PFSK-1 (cell line): ENCODE results near the gene GMEB2.

Source experiments
- FOXP2 ChIP-seq: optimal IDR thresholded peaks from 2 replicates; pipeline ENCODE3; 2011; ENCODE audit warnings: borderline replicate concordance, control low read depth, inconsistent platforms; ENCODE audit not compliant: insufficient read depth; ENCODE audit errors: extremely low read length, extremely low read depth
- POLR2AphosphoS5 ChIP-seq: IDR thresholded peaks from 2 replicates; pipeline ENCODE4 v1.6.1; 2012; ENCODE audit warnings: low read depth, mild to moderate bottlenecking, control low read depth, low read length, moderate library complexity
- SIN3A ChIP-seq: IDR thresholded peaks from 2 replicates; pipeline ENCODE4 v1.6.1; 2012; ENCODE audit warnings: mild to moderate bottlenecking, low read length, moderate library complexity, borderline replicate concordance; ENCODE audit not compliant: insufficient read depth
- TAF1 ChIP-seq: IDR thresholded peaks from 2 replicates; pipeline ENCODE4 v1.6.1; 2012; ENCODE audit warnings: low read length, control low read depth, borderline replicate concordance; ENCODE audit not compliant: insufficient read depth
- TF ChIP-seq, protein P1 (sequence below), 2 experiments: IDR thresholded peaks; 2 replicates each; pipeline versions ENCODE4 v1.6.1 to v1.8.0; 2011 to 2012; ENCODE audit warnings: low read depth in 2 of 2, low read length in 2 of 2, control low read depth in 1 of 2, inconsistent platforms in 1 of 2, mild to moderate bottlenecking in 1 of 2, moderate library complexity in 1 of 2; ENCODE audit not compliant: insufficient read depth in 1 of 2

The GMEB2 gene

DNA sequence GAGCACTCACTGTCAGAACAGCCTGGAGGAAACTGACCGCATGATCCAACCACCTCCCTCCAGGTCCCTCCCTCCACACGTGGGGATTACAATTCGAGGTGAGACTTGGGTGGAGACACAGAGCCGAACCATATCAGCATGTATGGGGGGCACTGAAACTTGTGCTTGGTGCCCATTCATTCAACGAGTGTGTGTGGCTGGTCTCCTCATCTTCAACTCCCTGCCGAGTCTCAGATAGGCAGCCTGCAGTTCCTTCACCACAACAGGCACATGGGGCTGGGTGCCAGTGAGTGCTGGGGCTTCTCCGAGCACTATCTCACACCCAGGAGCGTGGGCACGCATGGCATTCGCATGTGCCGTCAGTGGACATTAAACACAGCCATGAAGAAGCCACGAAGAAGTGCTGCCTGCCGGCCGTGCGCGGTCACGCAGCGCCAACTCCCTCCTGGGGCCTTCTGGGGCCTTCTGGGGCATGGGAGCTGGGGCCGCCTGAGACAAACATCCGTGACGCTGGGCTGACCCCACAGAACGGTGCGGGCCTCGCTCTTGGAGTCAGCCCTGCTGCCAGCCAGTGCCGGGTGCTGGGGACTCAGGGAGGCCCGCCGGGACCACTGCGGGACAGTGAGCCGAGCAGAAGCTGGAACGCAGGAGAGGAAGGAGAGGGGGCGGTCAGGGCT lies 30.5 kb upstream of the GMEB2 start:
- TF ChIP-seq, protein P1, sequence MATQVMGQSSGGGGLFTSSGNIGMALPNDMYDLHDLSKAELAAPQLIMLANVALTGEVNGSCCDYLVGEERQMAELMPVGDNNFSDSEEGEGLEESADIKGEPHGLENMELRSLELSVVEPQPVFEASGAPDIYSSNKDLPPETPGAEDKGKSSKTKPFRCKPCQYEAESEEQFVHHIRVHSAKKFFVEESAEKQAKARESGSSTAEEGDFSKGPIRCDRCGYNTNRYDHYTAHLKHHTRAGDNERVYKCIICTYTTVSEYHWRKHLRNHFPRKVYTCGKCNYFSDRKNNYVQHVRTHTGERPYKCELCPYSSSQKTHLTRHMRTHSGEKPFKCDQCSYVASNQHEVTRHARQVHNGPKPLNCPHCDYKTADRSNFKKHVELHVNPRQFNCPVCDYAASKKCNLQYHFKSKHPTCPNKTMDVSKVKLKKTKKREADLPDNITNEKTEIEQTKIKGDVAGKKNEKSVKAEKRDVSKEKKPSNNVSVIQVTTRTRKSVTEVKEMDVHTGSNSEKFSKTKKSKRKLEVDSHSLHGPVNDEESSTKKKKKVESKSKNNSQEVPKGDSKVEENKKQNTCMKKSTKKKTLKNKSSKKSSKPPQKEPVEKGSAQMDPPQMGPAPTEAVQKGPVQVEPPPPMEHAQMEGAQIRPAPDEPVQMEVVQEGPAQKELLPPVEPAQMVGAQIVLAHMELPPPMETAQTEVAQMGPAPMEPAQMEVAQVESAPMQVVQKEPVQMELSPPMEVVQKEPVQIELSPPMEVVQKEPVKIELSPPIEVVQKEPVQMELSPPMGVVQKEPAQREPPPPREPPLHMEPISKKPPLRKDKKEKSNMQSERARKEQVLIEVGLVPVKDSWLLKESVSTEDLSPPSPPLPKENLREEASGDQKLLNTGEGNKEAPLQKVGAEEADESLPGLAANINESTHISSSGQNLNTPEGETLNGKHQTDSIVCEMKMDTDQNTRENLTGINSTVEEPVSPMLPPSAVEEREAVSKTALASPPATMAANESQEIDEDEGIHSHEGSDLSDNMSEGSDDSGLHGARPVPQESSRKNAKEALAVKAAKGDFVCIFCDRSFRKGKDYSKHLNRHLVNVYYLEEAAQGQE (IDR thresholded peaks at IDR 0.05; ENCODE audit: insufficient read depth in 1 of 2, low read depth in 2 of 2, low read length in 2 of 2) = no peak
- TF ChIP-seq FOXP2 = peak; percentile 13
- no peak for TF ChIP-seq POLR2AphosphoS5
- TF ChIP-seq SIN3A = no peak
- TF ChIP-seq TAF1 = no peak

DNA sequence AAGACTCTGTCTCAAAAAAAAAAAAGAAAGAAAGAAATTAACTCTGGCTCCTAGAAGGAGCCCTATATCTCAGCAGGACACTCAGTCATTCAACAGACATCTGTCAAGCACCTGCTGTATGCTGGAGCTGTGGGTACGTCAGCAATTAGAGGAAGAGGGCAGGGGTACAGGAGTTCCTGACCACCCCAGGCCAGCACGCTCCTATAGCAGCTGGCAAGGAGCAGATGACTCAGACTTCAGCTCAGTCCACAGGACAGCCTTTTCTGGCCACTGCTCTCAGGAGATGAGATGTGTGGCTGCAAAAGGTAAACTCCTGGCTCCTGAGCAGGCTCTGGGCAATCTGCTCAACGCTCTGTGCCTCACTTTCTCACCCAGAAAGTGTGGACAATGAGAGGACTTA lies 29.6 kb upstream of the GMEB2 start:
- TF ChIP-seq POLR2AphosphoS5 (no peak), FOXP2 (no peak), SIN3A (no peak), TAF1 (no peak)
- TF ChIP-seq, protein P1 (IDR thresholded peaks at IDR 0.05; ENCODE audit: insufficient read depth in 1 of 2, low read depth in 2 of 2, low read length in 2 of 2) = no peak

DNA sequence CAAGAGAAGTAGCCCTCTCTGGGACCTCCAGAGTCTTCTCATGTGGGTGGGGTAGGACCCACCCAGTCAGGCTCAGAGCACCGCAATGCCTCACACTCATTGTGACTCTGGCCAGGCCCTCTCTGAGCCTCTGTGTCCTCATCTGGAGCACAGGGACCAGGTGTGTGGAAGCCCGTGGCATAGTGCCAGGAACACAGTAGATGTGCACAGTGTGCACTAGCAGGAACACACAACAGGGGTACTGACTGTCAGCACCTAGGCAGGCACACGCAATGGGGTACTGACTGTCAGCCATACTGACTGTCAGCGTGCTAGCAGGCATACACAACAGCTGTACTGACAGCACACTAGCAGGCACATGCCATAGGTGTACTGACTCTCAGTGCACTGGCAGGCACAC lies 28.3 kb upstream of the GMEB2 start:
- TF ChIP-seq, protein P1 (IDR thresholded peaks at IDR 0.05; ENCODE audit: insufficient read depth in 1 of 2, low read depth in 2 of 2, low read length in 2 of 2) = no peak
- TF ChIP-seq TAF1 (no peak), POLR2AphosphoS5 (no peak), FOXP2 (no peak), SIN3A (no peak)

DNA sequence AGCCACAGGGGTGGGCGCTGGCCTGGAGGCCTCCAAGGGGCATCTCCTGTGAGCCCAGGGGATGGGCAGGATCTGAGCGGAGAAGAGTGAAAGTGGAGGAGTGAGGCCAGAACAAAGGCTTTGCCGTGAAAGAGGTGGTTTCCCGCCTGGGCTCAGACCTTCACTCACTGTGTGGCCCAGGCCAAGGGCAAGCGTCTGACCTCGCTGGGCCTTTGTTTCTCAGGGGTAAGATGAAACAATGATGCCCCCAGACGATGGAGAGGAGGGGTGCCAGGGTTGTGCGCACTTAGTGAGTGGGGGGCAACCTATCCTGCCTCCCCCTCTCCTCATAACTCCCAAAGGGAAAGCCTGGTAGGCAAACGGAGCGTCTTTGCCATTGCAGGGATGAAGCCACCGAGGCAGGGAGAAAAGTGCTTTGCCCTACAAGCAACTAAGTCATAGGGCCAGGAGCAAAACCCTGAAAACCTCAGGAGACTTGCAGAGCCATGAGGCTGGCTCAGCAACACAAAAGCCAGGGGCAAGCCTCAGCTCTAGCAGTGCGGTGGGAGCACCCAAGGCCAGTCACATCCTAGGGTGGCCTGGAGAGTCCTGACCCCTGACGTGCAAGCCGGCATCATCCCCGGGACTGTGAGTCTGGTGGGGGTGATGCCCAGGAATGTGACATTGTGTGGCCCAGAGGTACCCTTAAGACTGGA lies 27.2 kb upstream of the GMEB2 start:
- TF ChIP-seq FOXP2 = no peak
- TF ChIP-seq POLR2AphosphoS5 = no peak
- TF ChIP-seq TAF1 = no peak
- TF ChIP-seq, protein P1 (IDR thresholded peaks at IDR 0.05; ENCODE audit: insufficient read depth in 1 of 2, low read depth in 2 of 2, low read length in 2 of 2) = no peak
- no peak for TF ChIP-seq SIN3A
